Aorta (tissue), 5 donors: ENCODE data around the gene COG5. TPM values are rescaled to one million over a fixed set of nuclear protein-coding genes. Genes with fewer than 3 reads are reported as not detected.

Experiments
- ATAC-seq: fragments of 200-7000 bp; cut with Tn5 transposase; one replicate; pipeline ENCODE4 v1.9.1; 2022; ENCODE audit warnings: moderate library complexity; ENCODE audit not compliant: low FRiP score
- DNase-seq, 2 donors: peaks; one replicate each; pipeline ENCODE4 v3.0.0-alpha.2; 2020
- H3K27ac ChIP-seq, 2 donors: one replicate each; pipeline ENCODE4 v1.5.1; 2013; ENCODE audit warnings: low read length in 2 of 2, mild to moderate bottlenecking in 2 of 2, moderate library complexity in 2 of 2, control low read depth in 1 of 2, inconsistent platforms in 1 of 2, low read depth in 1 of 2
- H3K27me3 ChIP-seq, 2 donors: one replicate each; pipeline ENCODE4 v1.6.1; 2013; ENCODE audit warnings: control low read depth in 1 of 2, low read length in 1 of 2, mild to moderate bottlenecking in 1 of 2, moderate library complexity in 1 of 2; ENCODE audit not compliant: insufficient read depth in 2 of 2, control insufficient read depth in 1 of 2
- H3K36me3 ChIP-seq, 2 donors: one replicate each; pipeline ENCODE4 v1.6.1; 2013; ENCODE audit warnings: control low read depth in 1 of 2, low read length in 1 of 2, mild to moderate bottlenecking in 1 of 2; ENCODE audit not compliant: insufficient read depth in 2 of 2, control insufficient read depth in 1 of 2
- H3K4me1 ChIP-seq, 2 donors: one replicate each; pipeline ENCODE4 v1.6.1; 2013; ENCODE audit warnings: low read length in 2 of 2, control low read depth in 1 of 2, mild to moderate bottlenecking in 1 of 2, moderate library complexity in 1 of 2; ENCODE audit not compliant: insufficient read depth in 2 of 2, control insufficient read depth in 1 of 2
- H3K4me3 ChIP-seq, 2 donors: one replicate each; pipeline ENCODE4 v1.5.1; 2013; ENCODE audit warnings: low read length in 2 of 2, control low read depth in 1 of 2, mild to moderate bottlenecking in 1 of 2
- H3K9me3 ChIP-seq: one replicate; pipeline ENCODE4 v1.6.1; 2013; ENCODE audit warnings: mild to moderate bottlenecking, low read length; ENCODE audit not compliant: control insufficient read depth
- WGBS, 2 donors: extraction: QIAGEN DNeasy Blood & Tissue Kit; methylation state at CpG; one replicate each; pipeline ENCODE4 v1.1.7; 2013; 5-methylcytosine and 5-hydroxymethylcytosine counted together
- intact Hi-C, 2 donors: fragments of 100-400 bp; cut with DNase I; formaldehyde crosslinking; loops; one replicate each; pipeline versions ENCODE4 v1.14.2 to v1.15.0; 2022
- polyA plus RNA-seq, 2 donors: library from polyadenylated mRNA; stranded (reverse); fragments of 200-250 nt; gene quantifications; one replicate each; pipeline ENCODE4 v1.2.3, GENCODE V29; 2013
- total RNA-seq, 2 donors: library from RNA; stranded (reverse); fragmentation: NEBNext Ultra II Directional; extraction: Animal tissue kit (Norgen Biotek cat#: 25700); gene quantifications; one replicate each; pipeline ENCODE4 v1.2.1, GENCODE V29; 2021
- donor health status: healthy with polysubstance abuse.
- donor health status: Bipolar disorder and iron deficiency.
- donor health status: DM: no; HTN: no; CAD: no.
- donor health status: DM: no; HTN: no; CAD: no.
- donor health status: DM: yes; HTN: yes; CAD: no.

The COG5 gene
- total and polyA plus RNA-seq, 4 donors: 8.6 to 58.2 (median 33.4) TPM

GRCh38 chr7:107414198-107414597 is 149.5 kb downstream of the COG5 start:
- H3K27ac ChIP-seq: no peak overlapping the region
- WGBS, 2 donors: 98 to 100% methylated on average over 1 of the region's 1 CpG
- peaks cover 0 to 2% of the 10 kb centered on the region in 2 donors for H3K36me3 ChIP-seq
- intact Hi-C loops: no loop called here
- no peak for DNase-seq
- ATAC-seq: no peak
- no peaks in the 10 kb centered on the region for H3K27me3 ChIP-seq
- H3K4me3 ChIP-seq: no peak overlapping the region
- no peaks in the 10 kb centered on the region for H3K4me1 ChIP-seq
- H3K9me3 ChIP-seq: no peaks in the 10 kb centered on the region

- Histone ChIP-seq H3K4me1 (no peaks in the 10 kb centered on the region), H3K4me3 (no peak overlapping the region), H3K36me3 (peaks cover 0 to 2% of the 10 kb centered on the region in 2 donors), H3K27me3 (no peaks in the 10 kb centered on the region), H3K27ac (no peak overlapping the region), H3K9me3 (no peaks in the 10 kb centered on the region)
- DNase-seq (no peak), ATAC-seq (no peak)
- intact Hi-C loops: no loop called here
Measured at GRCh38 chr7:107408349-107408748, 155.4 kb downstream of the COG5 start.

- H3K9me3 ChIP-seq: no peaks in the 10 kb centered on the region
- no peak overlapping the region for H3K27ac ChIP-seq
- no peaks in the 10 kb centered on the region for H3K27me3 ChIP-seq
- H3K4me1 ChIP-seq: no peaks in the 10 kb centered on the region
- DNase-seq: no peak
- no peak for ATAC-seq
- intact Hi-C loops: no loop called here
- no peaks in the 10 kb centered on the region for H3K36me3 ChIP-seq
- no peak overlapping the region for H3K4me3 ChIP-seq
Measured at GRCh38 chr7:107405559-107405958, 158.2 kb downstream of the COG5 start.

- WGBS, 2 donors: 88 to 92% methylated on average over 4 of the region's 4 CpGs
- ATAC-seq (no peak), DNase-seq (no peak)
- H3K4me1 ChIP-seq: no peaks in the 10 kb centered on the region
- no peaks in the 10 kb centered on the region for H3K27me3 ChIP-seq
- no peaks in the 10 kb centered on the region for H3K9me3 ChIP-seq
- no peak overlapping the region for H3K27ac ChIP-seq
- H3K36me3 ChIP-seq: no peaks in the 10 kb centered on the region
- H3K4me3 ChIP-seq: no peak overlapping the region
- intact Hi-C loops: no loop called here
Measured at GRCh38 chr7:107404740-107405537, 158.8 kb downstream of the COG5 start.

DNA sequence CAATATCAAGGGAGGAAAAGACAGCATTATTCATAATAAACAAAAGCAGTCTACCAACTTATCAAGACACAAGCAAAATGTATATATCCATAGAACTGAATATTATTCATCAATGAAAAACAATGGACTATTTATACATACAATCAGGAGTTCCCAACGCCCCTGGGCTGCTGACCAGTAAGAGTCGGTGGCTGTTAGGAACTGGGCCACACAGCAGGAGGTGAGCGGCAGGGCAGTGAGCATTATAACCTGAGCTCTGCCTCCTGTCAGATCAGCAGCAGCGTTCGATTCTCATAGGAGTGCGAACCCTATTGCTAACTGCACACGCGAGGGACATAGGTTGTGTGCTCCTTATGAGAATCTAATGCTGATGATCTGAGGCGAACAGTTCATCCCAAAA is 165.6 kb downstream of the COG5 start:
- Histone ChIP-seq H3K27ac (no peak overlapping the region), H3K9me3 (no peaks in the 10 kb centered on the region), H3K27me3 (no peaks in the 10 kb centered on the region), H3K36me3 (no peaks in the 10 kb centered on the region), H3K4me1 (peaks cover 0 to 2% of the 10 kb centered on the region in 2 donors), H3K4me3 (no peak overlapping the region)
- intact Hi-C loops: no loop called here
- ATAC-seq: no peak
- 90 to 92% methylated on average over 9 of the region's 9 CpGs for WGBS, 2 donors
- no peak for DNase-seq

DNA sequence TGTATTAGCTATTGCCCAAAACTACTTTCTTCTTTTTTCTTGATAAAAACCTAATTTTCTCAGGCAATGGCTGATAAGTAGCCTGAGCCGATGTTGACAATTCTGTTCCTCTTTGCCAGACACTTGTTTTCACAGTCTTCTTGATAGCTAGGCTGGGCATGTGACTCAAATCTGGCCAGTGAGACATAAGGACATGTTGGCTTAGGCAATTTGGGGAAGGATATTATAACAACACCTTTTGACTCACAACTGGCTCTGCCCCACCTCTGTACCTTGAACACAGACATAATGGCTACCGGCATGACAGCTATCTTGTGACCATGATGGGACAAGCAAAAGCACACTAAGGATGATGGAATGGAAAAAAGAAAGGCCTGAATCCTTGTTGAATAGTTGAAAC is 166.7 kb downstream of the COG5 start:
- intact Hi-C loops: no loop called here
- H3K27ac ChIP-seq: peak overlapping the region in 1 of 2 donors; percentile 63
- 55 to 57% methylated on average over 2 of the region's 2 CpGs for WGBS, 2 donors

GRCh38 chr7:107396081-107396480 is 167.6 kb downstream of the COG5 start:
- Histone ChIP-seq H3K9me3 (no peaks in the 10 kb centered on the region), H3K4me1 (peaks cover 0 to 4% of the 10 kb centered on the region in 2 donors), H3K27ac (no peak overlapping the region), H3K36me3 (no peaks in the 10 kb centered on the region), H3K4me3 (no peak overlapping the region), H3K27me3 (no peaks in the 10 kb centered on the region)
- 97 to 98% methylated on average over 1 of the region's 1 CpG for WGBS, 2 donors
- ATAC-seq: no peak
- no peak for DNase-seq
- intact Hi-C loops: no loop called here

More for the DNA sequence above, 166.7 kb downstream of the COG5 start:
- Histone ChIP-seq H3K9me3 (no peaks in the 10 kb centered on the region), H3K36me3 (no peaks in the 10 kb centered on the region), H3K27me3 (no peaks in the 10 kb centered on the region), H3K4me1 (peaks cover 0 to 4% of the 10 kb centered on the region in 2 donors), H3K4me3 (no peak overlapping the region)
- DNase-seq (no peak), ATAC-seq (no peak)

DNA sequence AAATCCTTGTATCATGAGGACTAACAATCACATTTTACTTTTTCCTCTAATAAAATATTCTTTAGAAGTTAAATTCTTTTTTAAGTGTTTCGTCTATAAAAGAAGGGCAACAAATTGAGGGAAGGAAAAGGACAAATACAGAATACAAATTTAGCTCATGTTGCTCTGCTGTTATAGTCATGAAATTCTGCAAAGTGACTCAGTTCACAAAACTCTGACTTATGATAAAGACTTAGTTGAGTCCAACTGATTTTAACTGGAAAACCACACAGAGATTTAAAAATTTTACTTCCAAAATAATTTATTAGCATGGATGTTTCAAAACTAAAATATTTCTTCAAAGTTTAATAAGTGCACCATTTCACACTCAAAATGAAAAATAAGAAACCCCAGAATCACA is 168.9 kb downstream of the COG5 start:
- 3 to 6% methylated on average over 1 of the region's 1 CpG for WGBS, 2 donors
- H3K4me3 ChIP-seq: no peak overlapping the region
- H3K27ac ChIP-seq: no peak overlapping the region
- ATAC-seq (no peak), DNase-seq (no peak)
- H3K27me3 ChIP-seq: no peaks in the 10 kb centered on the region
- no peaks in the 10 kb centered on the region for H3K9me3 ChIP-seq
- no peaks in the 10 kb centered on the region for H3K36me3 ChIP-seq
- intact Hi-C loops: no loop called here
- H3K4me1 ChIP-seq: peaks cover 0 to 4% of the 10 kb centered on the region in 2 donors

DNA sequence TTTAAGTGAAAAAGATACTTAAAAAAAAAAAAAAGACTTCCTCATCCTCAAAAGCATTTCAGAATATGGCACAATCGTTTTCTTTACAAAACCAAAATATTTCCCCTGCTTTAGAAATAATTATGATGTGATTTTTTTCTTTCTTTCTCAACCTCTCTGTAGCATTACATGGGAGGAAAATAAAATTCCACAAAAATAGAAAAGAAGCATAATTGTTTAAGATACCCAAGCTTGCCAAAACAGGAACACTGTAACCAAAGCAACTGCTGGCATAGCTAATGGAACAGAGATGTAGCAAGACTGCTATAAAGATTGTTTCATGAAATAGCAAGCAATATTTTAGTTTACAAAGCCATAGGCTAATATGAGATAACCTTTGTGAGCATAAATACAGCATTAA is 169.4 kb downstream of the COG5 start:
- no peaks in the 10 kb centered on the region for H3K9me3 ChIP-seq
- intact Hi-C loops: no loop called here
- WGBS, 2 donors: 12 to 13% methylated on average over 1 of the region's 1 CpG
- H3K36me3 ChIP-seq: no peaks in the 10 kb centered on the region
- ATAC-seq: no peak
- H3K27ac ChIP-seq: no peak overlapping the region
- no peak overlapping the region for H3K4me3 ChIP-seq
- no peak for DNase-seq
- no peaks in the 10 kb centered on the region for H3K27me3 ChIP-seq
- peaks cover 0 to 4% of the 10 kb centered on the region in 2 donors for H3K4me1 ChIP-seq
